ENCODE results near the gene MAU2.

DNA sequence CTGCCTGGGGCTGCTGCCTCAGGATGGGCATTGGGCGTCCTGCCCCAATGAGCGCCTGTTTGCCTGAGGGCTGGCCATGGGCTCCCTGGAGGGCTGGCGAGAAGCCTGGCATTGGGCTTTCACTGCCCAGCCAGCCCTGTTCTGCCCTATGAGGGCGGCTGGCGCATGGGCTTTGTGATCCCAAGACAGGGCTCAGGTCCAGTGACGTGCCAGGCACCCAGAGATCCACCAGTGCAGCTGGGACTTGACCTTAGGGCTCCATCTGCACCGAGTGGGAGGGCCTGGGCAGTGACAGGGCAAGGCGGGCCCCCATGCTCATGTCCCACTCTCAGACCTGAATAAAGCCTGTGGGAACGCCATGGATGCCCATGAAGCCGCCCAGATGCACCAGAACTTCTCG lies 34.3 kb downstream of the MAU2 start:
- TF ChIP-seq SPI1 (IDR thresholded peaks at IDR 0.05; ENCODE audit: low read depth, low read length) (no peak), POLR2A (IDR thresholded peaks at IDR 0.05; ENCODE audit: low read depth, low read length) (no peak), POLR2AphosphoS5 (IDR thresholded peaks at IDR 0.05; ENCODE audit: low read depth, low read length) (no peak), TAF1 (IDR thresholded peaks at IDR 0.05; ENCODE audit: low read depth, low read length) (no peak), PAX5 (IDR thresholded peaks at IDR 0.05; ENCODE audit: insufficient read depth, low read length, severe bottlenecking) (no peak), POU2F2 (IDR thresholded peaks at IDR 0.05; ENCODE audit: low read depth, low read length) (no peak)

All from GM12891 (cell line).